Ovary (tissue), 9 donors: ENCODE measurements around the gene IGSF9B. TPM values are rescaled to one million over a fixed set of nuclear protein-coding genes. Genes with fewer than 3 reads are reported as not detected.

ENCODE experiments used
- DNase-seq, 5 donors: peaks; one replicate each; pipeline ENCODE4 v3.0.0-alpha.2; 2019 to 2020
- H3K27ac ChIP-seq, 2 donors: fragments of 200-600 bp; one replicate each; pipeline versions ENCODE4 v1.5.1 to v1.8.0; 2019 to 2022
- H3K27me3 ChIP-seq: fragments of 200-600 bp; one replicate; pipeline ENCODE4 v1.8.0; 2022
- H3K36me3 ChIP-seq: fragments of 200-600 bp; sonication (generic); one replicate; pipeline ENCODE4 v1.5.1; 2019
- H3K4me1 ChIP-seq: one replicate; pipeline ENCODE4 v1.8.1; 2013; ENCODE audit warnings: mild to moderate bottlenecking, moderate library complexity; ENCODE audit not compliant: insufficient read depth
- H3K4me3 ChIP-seq: fragments of 200-600 bp; sonication (generic); one replicate; pipeline ENCODE4 v1.5.1; 2017
- H3K9me3 ChIP-seq, 2 donors: fragments of 200-600 bp in 1 of 2; sonication (generic) in 1 of 2; one replicate each; pipeline versions ENCODE4 v1.5.1 to v1.8.1; 2013 to 2019; ENCODE audit warnings: mild to moderate bottlenecking in 1 of 2, moderate library complexity in 1 of 2
- CTCF ChIP-seq, 3 donors: fragments of 450-650 bp in 2 of 3; fragments of 200-600 bp in 1 of 3; IDR thresholded peaks; one replicate each; pipeline versions ENCODE4 v1.5.1 to v1.8.0; 2016 to 2022; ENCODE audit warnings: antibody characterized with exemption in 3 of 3, mild to moderate bottlenecking in 1 of 3
- EP300 ChIP-seq: sonication (generic); formaldehyde crosslinking; IDR thresholded peaks from one replicate; pipeline ENCODE4 v1.6.1; 2017; ENCODE audit warnings: antibody characterized with exemption
- POLR2A ChIP-seq: fragments of 450-650 bp; IDR thresholded peaks from one replicate; pipeline ENCODE4 v1.6.1; 2017; ENCODE audit warnings: antibody characterized with exemption, mild to moderate bottlenecking, moderate library complexity
- WGBS, 3 donors: extraction: QIAGEN DNeasy Blood & Tissue Kit in 1 of 3; methylation state at CpG; one replicate each; pipeline versions ENCODE4 v1.1.5 to v1.1.7; 2013 to 2017; 5-methylcytosine and 5-hydroxymethylcytosine counted together
- intact Hi-C, 4 donors: fragments of 100-400 bp; cut with DNase I; formaldehyde crosslinking; loops; one replicate each; pipeline versions ENCODE4 v1.11.0 to v1.15.1; 2022 to 2023
- polyA plus RNA-seq, 2 donors: library from polyadenylated mRNA; stranded (reverse); fragments of 200-250 nt in 1 of 2; fragments of 350-450 nt in 1 of 2; fragmentation: Illumina TruSeq in 1 of 2; extraction: RNeasy Lipid Tissue Mini Kit (QIAGEN cat#74804) in 1 of 2; gene quantifications; one replicate each; pipeline ENCODE4 v1.2.3, GENCODE V29; 2013 to 2014
- total RNA-seq, 7 donors: library from RNA; depleted of rRNA in 2 of 7; stranded (reverse); fragments of >200 nt in 2 of 7; fragmentation: NEBNext Ultra II Directional in 3 of 7; extraction: Animal tissue kit (Norgen Biotek cat#: 25700) in 3 of 7; gene quantifications; one replicate each; pipeline versions ENCODE4 v1.1.0 to v1.2.4, GENCODE V29; 2016 to 2023
- donor health status: DM: no; HTN: no; CAD: no; lungs with moderate emphysema.
- donor health status: DM: no; HTN: no; CAD: no.
- donor health status: Bipolar disorder and iron deficiency.
- donor health status: DM: yes; HTN: yes; CAD: no.
- donor health status: DM: no; HTN: no; CAD: no.
- donor health status: DM: yes; HTN: yes; CAD: no.

The IGSF9B gene
- total and polyA plus RNA-seq, 9 donors: 0.48 to 15.4 (median 4.7) TPM

GRCh38 chr11:133975488-133975849 lies 18.7 kb upstream of the IGSF9B start:
- DNase-seq: no peak
- TF ChIP-seq CTCF (IDR thresholded peaks at IDR 0.05) (no peak), EP300 (no peak), POLR2A (no peak)
- WGBS, 3 donors: 69 to 81% (median 75%) methylated on average over 7 of the region's 7 CpGs

GRCh38 chr11:133974836-133975487 lies 18.2 kb upstream of the IGSF9B start:
- intact Hi-C loops: no loop called here
- no peak for DNase-seq
- Histone ChIP-seq H3K36me3 (no peaks in the 10 kb centered on the region), H3K4me3 (no peak overlapping the region), H3K27me3 (no peaks in the 10 kb centered on the region), H3K27ac (no peak overlapping the region), H3K9me3 (no peaks in the 10 kb centered on the region), H3K4me1 (no peaks in the 10 kb centered on the region)
- WGBS, 3 donors: 69 to 76% (median 76%) methylated on average over 14 of the region's 14 CpGs
- no peak for TF ChIP-seq CTCF (IDR thresholded peaks at IDR 0.05)

More at GRCh38 chr11:133975488-133975849, 18.7 kb upstream of the IGSF9B start:
- Histone ChIP-seq H3K27me3 (no peaks in the 10 kb centered on the region), H3K36me3 (no peaks in the 10 kb centered on the region), H3K4me1 (no peaks in the 10 kb centered on the region), H3K4me3 (no peak overlapping the region), H3K9me3 (no peaks in the 10 kb centered on the region), H3K27ac (no peak overlapping the region)
- intact Hi-C loops: no loop called here

- DNase-seq: no peak
- no peak overlapping the region for H3K4me3 ChIP-seq
- H3K4me1 ChIP-seq: no peaks in the 10 kb centered on the region
- no peaks in the 10 kb centered on the region for H3K36me3 ChIP-seq
- no peaks in the 10 kb centered on the region for H3K9me3 ChIP-seq
- no peak overlapping the region for H3K27ac ChIP-seq
- H3K27me3 ChIP-seq: no peaks in the 10 kb centered on the region
- WGBS, 3 donors: 58 to 64% (median 61%) methylated on average over 7 to 11 of the region's 11 CpGs
- no peak for TF ChIP-seq CTCF (IDR thresholded peaks at IDR 0.05)
- no peak for TF ChIP-seq POLR2A
- TF ChIP-seq EP300: no peak
- intact Hi-C loops: no loop called here
These were observed 15.1 kb upstream of the IGSF9B start for GRCh38 chr11:133971881-133972280.

GRCh38 chr11:133969112-133969511 lies 12.3 kb upstream of the IGSF9B start:
- intact Hi-C loops: no loop called here
- 79 to 86% (median 81%) methylated on average over 11 of the region's 11 CpGs for WGBS, 3 donors
- Histone ChIP-seq H3K27me3 (no peaks in the 10 kb centered on the region), H3K9me3 (no peaks in the 10 kb centered on the region), H3K36me3 (no peaks in the 10 kb centered on the region), H3K4me1 (no peaks in the 10 kb centered on the region), H3K4me3 (no peak overlapping the region), H3K27ac (no peak overlapping the region)
- no peak for TF ChIP-seq POLR2A
- TF ChIP-seq CTCF (IDR thresholded peaks at IDR 0.05): no peak
- no peak for TF ChIP-seq EP300
- DNase-seq: no peak
